ENCODE measurements around the gene DNAJC24. TPM values are rescaled to one million over a fixed set of nuclear protein-coding genes. Genes with fewer than 3 reads are reported as not detected.
"Not testable (repeated sequence)": the region's sequence is repeated elsewhere in the genome, so short reads cannot be mapped to it uniquely, and the experiment has no call there.

The DNAJC24 gene
- total and polyA plus RNA-seq, 9 of the 15 experiments (the other 6 are each of a cell fraction or from before 2014, with no cell fraction given), result 12.2 to 31.9 (median 16.9) TPM

DNA sequence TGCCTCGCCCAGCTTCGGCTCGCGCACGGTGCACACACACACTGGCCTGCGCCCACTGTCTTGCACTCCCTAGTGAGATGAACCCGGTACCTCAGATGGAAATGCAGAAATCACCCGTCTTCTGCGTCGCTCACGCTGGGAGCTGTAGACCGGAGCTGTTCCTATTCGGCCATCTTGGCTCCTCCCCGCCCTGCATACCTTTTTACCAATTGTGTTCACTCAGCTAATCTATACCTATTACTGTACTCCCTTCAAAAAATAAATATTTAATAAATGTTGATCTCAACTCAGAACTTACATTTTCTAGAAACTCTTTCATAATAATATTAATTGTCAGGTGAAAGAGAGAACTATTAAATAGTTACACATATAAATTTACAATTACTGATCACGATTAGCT is 48.2 kb upstream of the DNAJC24 start:
- not testable (repeated sequence) for H3K27me3 ChIP-seq (ENCODE audit: control insufficient read depth in 2 of 2, insufficient read depth in 2 of 2, low read length in 2 of 2)
- DNase-seq (ENCODE audit: extremely low read depth in 1 of 4, low spot score in 3 of 4), result peak in 1 of 4 experiments; percentile 12

DNA sequence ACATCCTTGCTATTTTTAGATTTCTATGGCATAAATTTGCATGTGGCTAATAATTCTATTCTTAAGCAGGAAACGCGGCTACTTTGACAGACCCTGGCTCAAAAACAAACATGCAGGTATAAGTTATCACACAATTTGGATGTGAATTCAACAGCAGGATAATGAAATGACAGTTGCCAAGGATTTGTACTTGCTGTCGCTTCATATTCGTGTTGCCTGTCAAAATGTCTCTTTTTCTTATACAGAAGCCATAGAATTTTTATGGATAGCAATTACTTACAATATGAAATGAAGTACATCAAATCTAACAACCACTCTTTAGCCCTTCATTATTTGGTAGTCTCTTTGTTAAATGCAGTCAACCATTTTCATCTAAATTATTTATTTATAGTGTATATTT is 46.5 kb upstream of the DNAJC24 start:
- no peaks in the 10 kb centered on the region; a peak in 1 of 5 replicates for H3K4me1 ChIP-seq (replicated peaks in 1 of 2; ENCODE audit: control insufficient read depth in 2 of 2, insufficient read depth in 2 of 2, low read length in 2 of 2)
- no peaks in the 10 kb centered on the region for H4K20me1 ChIP-seq (replicated peaks; ENCODE audit: control insufficient read depth, insufficient read depth, low read length)
- H3K9me3 ChIP-seq (replicated peaks; ENCODE audit: control insufficient read depth, insufficient read depth, low read depth, low read length), result no peaks in the 10 kb centered on the region
- no peaks in the 10 kb centered on the region for H3K9me1 ChIP-seq (ENCODE audit: control insufficient read depth, insufficient read depth, low read length)
- ATAC-seq (no peak), DNase-seq (ENCODE audit: extremely low read depth in 1 of 4, low spot score in 3 of 4) (no peak), FAIRE-seq (no peak)
- no peak overlapping the region for H3K9ac ChIP-seq (ENCODE audit: insufficient read depth in 1 of 2, low read depth in 2 of 2, low read length in 2 of 2)
- no peaks in the 10 kb centered on the region for H3K36me3 ChIP-seq (ENCODE audit: control insufficient read depth, insufficient read depth, low read length)
- whole genome bisulfite sequencing (ENCODE audit: insufficient coverage, low coverage, missing lambda C conversion rate), result 7% methylated on average over 4 of the region's 4 CpGs
- POLR2A ChIA-PET, result no interaction called here
- H3K4me2 ChIP-seq (ENCODE audit: insufficient read depth, low read length), result no peak overlapping the region
- 0 out of 5 replicates have a peak, but pooled peaks cover 0 to 4% of the 10 kb centered on the region in 2 experiments for H3K27me3 ChIP-seq (ENCODE audit: control insufficient read depth in 2 of 2, insufficient read depth in 2 of 2, low read length in 2 of 2)
- H2AFZ ChIP-seq (ENCODE audit: low read depth, low read length), result no peak overlapping the region
- BruUV-seq (replicated peaks), result no TSS peak
- intact Hi-C loops (cut with micrococcal nuclease) (no loop called here), in situ Hi-C loops (cut with MboI) (no loop called here)
- H3K4me3 ChIP-seq, result no peak overlapping the region
- H3K79me2 ChIP-seq (ENCODE audit: control insufficient read depth, insufficient read depth, low read length), result no peaks in the 10 kb centered on the region
- CTCF ChIA-PET (ENCODE audit: low intra/inter-chr PET ratio), result no interaction called here
- no peak overlapping the region for H3K27ac ChIP-seq (ENCODE audit: extremely low read depth, low read depth, low read length)
- no peak for TF ChIP-seq HDAC6 (IDR thresholded peaks at IDR 0.05; ENCODE audit: low read depth, low read length)
- TF ChIP-seq LARP7 (IDR thresholded peaks at IDR 0.05), result no peak
- TF ChIP-seq GABPB1 (CRISPR knock-in tag; IDR thresholded peaks at IDR 0.05), result no peak
- no peak for TF ChIP-seq RFX1 (IDR thresholded peaks at IDR 0.05)
- TF ChIP-seq ZNF431 (CRISPR knock-in tag; IDR thresholded peaks at IDR 0.05), result no peak
- no peak for TF ChIP-seq ZSCAN32 (CRISPR knock-in tag; IDR thresholded peaks at IDR 0.05)
- TF ChIP-seq, protein P1, sequence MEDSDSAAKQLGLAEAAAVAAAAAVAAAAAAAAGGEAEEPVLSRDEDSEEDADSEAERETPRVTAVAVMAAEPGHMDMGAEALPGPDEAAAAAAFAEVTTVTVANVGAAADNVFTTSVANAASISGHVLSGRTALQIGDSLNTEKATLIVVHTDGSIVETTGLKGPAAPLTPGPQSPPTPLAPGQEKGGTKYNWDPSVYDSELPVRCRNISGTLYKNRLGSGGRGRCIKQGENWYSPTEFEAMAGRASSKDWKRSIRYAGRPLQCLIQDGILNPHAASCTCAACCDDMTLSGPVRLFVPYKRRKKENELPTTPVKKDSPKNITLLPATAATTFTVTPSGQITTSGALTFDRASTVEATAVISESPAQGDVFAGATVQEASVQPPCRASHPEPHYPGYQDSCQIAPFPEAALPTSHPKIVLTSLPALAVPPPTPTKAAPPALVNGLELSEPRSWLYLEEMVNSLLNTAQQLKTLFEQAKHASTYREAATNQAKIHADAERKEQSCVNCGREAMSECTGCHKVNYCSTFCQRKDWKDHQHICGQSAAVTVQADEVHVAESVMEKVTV (CRISPR knock-in tag; IDR thresholded peaks at IDR 0.05), result no peak
- no peak for TF ChIP-seq MEF2A (IDR thresholded peaks at IDR 0.05; ENCODE audit: control insufficient read depth, low read depth, low read length)
- no peak for TF ChIP-seq OTX1 (CRISPR knock-in tag; IDR thresholded peaks at IDR 0.05)
- TF ChIP-seq, protein P2, sequence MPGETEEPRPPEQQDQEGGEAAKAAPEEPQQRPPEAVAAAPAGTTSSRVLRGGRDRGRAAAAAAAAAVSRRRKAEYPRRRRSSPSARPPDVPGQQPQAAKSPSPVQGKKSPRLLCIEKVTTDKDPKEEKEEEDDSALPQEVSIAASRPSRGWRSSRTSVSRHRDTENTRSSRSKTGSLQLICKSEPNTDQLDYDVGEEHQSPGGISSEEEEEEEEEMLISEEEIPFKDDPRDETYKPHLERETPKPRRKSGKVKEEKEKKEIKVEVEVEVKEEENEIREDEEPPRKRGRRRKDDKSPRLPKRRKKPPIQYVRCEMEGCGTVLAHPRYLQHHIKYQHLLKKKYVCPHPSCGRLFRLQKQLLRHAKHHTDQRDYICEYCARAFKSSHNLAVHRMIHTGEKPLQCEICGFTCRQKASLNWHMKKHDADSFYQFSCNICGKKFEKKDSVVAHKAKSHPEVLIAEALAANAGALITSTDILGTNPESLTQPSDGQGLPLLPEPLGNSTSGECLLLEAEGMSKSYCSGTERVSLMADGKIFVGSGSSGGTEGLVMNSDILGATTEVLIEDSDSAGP (CRISPR knock-in tag; IDR thresholded peaks at IDR 0.05), result no peak

More for the DNA sequence above, 48.2 kb upstream of the DNAJC24 start:
- BruUV-seq (replicated peaks); H3K9ac ChIP-seq (ENCODE audit: insufficient read depth in 1 of 2, low read depth in 2 of 2, low read length in 2 of 2); H4K20me1 ChIP-seq (replicated peaks; ENCODE audit: control insufficient read depth, insufficient read depth, low read length); CTCF ChIA-PET (ENCODE audit: low intra/inter-chr PET ratio); H3K4me1 ChIP-seq (replicated peaks in 1 of 2; ENCODE audit: control insufficient read depth in 2 of 2, insufficient read depth in 2 of 2, low read length in 2 of 2); H3K36me3 ChIP-seq (ENCODE audit: control insufficient read depth, insufficient read depth, low read length); FAIRE-seq; intact Hi-C loops (cut with micrococcal nuclease); POLR2A ChIA-PET; in situ Hi-C loops (cut with MboI); H3K9me1 ChIP-seq (ENCODE audit: control insufficient read depth, insufficient read depth, low read length); H3K79me2 ChIP-seq (ENCODE audit: control insufficient read depth, insufficient read depth, low read length); H3K27ac ChIP-seq (ENCODE audit: extremely low read depth, low read depth, low read length); H3K9me3 ChIP-seq (replicated peaks; ENCODE audit: control insufficient read depth, insufficient read depth, low read depth, low read length): not testable (repeated sequence)
- TF ChIP-seq POLR2G (IDR thresholded peaks at IDR 0.05; ENCODE audit: low read depth, low read length), result 0 out of 2 replicates have a peak, but pooled peaks have one; percentile 33
- TF ChIP-seq ZNF316 (IDR thresholded peaks at IDR 0.05), result peak; percentile 60
- peak; percentile 32; the same call in 1 of the 2 replicates for TF ChIP-seq RBFOX2 (IDR thresholded peaks at IDR 0.05; ENCODE audit: low read depth, low read length)
- peak in 1 of 3 experiments; percentile 58 for TF ChIP-seq YY1 (IDR thresholded peaks at IDR 0.05; ENCODE audit: borderline replicate concordance in 1 of 3, control insufficient read depth in 1 of 3, extremely low read depth in 1 of 3, insufficient read depth in 3 of 3, insufficient read length in 1 of 3, insufficient replicate concordance in 2 of 3, low read depth in 1 of 3, low read length in 2 of 3)
- TF ChIP-seq C11orf30 (IDR thresholded peaks at IDR 0.05; ENCODE audit: low read depth), result peak; percentile 34; the same call in 1 of the 2 replicates
- TF ChIP-seq TAF9B (IDR thresholded peaks at IDR 0.05; ENCODE audit: partially characterized antibody), result peak; percentile 16
- 0 out of 2 replicates have a peak, but pooled peaks have one; percentile 26 for TF ChIP-seq POLR2A (conservative IDR thresholded peaks at IDR 0.05)
- ATAC-seq, result peak; percentile 51; the same call in 1 of the 3 replicates
- Histone ChIP-seq H2AFZ (ENCODE audit: low read depth, low read length) (peak overlapping the region; percentile 81), H3K4me3 (peak overlapping the region; percentile 11; the same call in 1 of the 2 replicates), H3K4me2 (ENCODE audit: insufficient read depth, low read length) (peak overlapping the region; percentile 38; the same call in 1 of the 2 replicates)
- 2% methylated on average over 11 of the region's 15 CpGs for WGBS (ENCODE audit: insufficient coverage, low coverage, missing lambda C conversion rate)

All from K562 (cell line).